HG03575 (cell line): ENCODE results near the gene EPN1.

Experiments used
- ATAC-seq: cut with Tn5 transposase; IDR thresholded peaks from one replicate; pipeline ENCODE4 v1.9.1; 2021; ENCODE audit not compliant: unreplicated experiment, insufficient number of reproducible peaks, low FRiP score; ENCODE audit errors: extremely low read depth

The EPN1 gene

GRCh38 chr19:55656988-55657747, 17.9 kb upstream of the EPN1 start:
- no peak for ATAC-seq

DNA sequence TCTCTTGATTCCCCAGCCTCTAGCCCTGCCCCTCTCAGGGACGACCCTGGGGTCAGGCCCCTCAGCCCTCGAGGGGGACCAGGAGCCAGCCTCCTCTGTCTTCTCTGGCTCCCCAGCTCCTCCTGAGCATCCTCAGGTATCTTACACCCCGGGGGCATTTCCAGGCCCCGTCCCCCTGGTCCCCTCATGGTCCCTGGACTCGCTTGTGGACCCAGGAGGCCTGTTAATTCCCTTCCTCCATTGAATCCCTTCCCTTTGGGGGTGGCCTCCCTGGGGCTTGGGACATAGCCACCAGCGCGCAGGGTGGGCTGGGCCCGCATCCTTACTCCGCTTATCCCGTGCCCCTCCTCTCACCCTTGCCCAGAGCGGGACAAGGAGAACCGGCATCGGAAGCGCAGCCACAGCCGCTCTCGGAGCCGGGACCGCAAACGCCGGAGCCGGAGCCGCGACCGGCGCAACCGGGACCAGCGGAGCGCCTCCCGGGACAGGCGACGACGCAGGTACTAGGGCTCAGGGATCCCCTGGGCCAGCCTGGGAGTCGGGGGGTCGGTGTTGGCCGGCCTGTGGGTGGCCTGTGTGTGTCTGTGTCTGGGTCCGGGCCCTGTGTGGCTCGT, 16.1 kb upstream of the EPN1 start:
- no peak for ATAC-seq

- ATAC-seq, result no peak
Measured at GRCh38 chr19:55659822-55660221, 15.2 kb upstream of the EPN1 start.

DNA sequence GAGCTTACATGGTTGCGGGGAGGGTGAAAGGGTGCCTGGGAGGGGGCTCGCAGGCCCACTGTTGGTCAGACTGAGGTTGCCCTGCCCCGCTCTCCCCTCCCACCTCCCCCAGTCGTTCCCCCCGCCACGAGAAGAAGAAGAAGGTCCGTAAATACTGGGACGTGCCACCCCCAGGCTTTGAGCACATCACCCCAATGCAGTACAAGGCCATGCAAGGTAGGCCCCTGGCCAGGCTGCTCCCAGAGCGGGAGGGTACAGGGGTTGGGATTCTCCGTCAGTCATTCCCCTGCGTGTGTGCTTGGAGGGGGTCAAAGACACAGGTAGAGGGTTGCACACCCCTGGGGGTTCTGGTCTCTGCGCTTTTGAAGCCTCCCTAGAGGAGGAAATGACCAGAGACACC, 14.6 kb upstream of the EPN1 start:
- no peak for ATAC-seq

GRCh38 chr19:55660991-55661390, 14.0 kb upstream of the EPN1 start:
- no peak for ATAC-seq

GRCh38 chr19:55661826-55662225, 13.2 kb upstream of the EPN1 start:
- no peak for ATAC-seq

DNA sequence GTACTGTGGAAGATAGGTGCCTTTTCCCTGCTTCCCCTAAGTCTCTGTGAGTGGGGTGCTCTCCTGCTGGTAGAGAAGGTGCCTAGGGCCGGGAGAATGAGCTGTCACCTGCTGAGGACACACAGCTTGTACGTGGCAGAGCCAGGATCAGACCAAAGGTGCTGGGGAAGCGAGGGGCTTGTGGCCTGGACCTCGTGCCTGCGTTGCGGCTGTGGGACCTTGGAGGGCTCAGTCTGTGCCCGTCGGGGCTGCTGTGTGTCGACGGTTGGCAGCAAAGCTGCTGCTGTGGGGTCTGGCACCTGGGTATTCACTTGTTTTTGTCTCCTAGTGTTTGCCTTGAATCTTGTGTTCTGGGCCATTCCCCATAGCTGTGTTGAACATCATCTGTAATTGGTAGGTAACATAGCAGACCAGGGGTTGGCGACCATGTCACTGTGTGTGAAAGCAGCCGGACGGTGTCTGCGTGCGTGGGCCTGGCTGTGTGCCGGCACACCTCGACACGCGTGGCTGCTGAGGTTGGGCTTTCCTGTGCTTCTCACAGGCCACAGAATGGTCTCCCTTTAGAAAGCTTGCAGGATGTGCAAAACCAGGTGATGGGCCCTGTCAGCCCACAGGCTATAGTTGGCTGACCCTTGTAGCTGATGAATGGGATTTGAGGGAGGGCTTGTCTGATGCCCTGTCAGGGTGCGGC, 11.0 kb upstream of the EPN1 start:
- ATAC-seq, result no peak

GRCh38 chr19:55666343-55667005, 8.6 kb upstream of the EPN1 start:
- no peak for ATAC-seq

DNA sequence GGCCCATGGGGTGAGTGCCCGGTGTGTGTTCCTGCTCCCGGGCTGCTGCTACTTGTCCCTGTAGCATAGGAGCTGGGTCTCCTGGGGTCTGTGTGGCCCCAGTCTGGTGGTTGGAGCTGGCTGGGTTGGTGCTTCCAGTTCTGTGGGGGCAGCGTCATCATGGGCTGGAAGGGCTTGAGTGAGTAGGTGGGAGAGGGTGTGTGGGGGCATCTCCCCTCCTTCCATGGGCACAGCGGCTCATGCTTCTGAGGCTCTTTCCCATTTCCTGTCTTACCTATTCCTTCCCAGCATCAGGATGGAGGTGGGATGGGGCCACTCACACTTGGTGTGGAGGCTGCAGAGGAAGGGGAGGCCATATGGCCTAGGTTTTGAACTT, 8.0 kb upstream of the EPN1 start:
- no peak for ATAC-seq

- no peak for ATAC-seq
Measured at GRCh38 chr19:55667511-55667910, 7.5 kb upstream of the EPN1 start.

DNA sequence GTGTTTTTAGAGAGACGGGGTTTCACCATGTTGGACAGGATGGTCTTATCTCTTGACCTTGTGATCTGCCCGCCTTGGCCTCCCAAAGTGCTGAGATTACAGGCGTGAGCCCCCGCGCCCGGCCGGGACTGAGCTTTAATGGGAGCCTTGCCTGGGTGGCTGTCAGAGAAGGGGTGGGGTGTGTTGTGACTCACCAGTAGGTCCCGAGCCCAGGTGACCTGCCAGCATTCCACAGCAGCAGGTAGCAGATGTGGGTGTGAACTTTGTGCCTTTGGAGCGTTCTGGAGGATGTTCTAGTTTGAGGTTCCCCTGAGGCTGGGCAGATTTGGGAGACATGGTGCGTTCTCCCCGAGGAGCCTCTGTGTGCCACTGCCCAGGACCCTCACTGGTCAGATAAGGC, 7.1 kb upstream of the EPN1 start:
- no peak for ATAC-seq

DNA sequence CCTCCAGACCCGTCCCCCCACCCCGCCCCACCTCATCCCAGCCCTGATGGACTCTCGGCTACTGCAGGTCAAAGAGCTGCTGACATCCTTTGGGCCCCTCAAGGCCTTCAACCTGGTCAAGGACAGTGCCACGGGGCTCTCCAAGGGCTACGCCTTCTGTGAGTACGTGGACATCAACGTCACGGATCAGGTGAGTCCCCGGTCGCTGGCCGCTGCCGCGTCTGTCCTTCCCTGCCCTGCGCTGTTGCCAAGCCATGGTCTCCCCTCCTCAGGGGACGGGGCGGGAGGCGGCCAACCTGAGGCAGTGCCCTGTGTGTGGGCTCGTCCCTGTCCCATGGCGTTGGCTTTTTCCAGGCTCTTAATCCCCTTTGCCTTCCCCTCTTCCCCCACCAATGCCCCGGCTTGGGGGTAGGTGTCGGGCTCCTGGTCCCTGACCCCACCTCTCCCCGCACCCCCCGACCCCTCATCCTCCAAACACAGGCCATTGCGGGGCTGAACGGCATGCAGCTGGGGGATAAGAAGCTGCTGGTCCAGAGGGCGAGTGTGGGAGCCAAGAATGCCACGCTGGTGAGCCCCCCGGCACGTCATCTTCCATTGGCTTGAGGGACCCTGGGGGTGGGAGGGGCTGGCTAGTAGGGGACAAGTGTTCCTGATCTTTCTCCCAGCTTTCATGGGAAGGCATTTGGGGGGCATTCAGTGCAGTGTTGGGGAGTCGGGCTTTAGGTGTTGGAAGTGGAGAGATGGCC, 6.2 kb upstream of the EPN1 start:
- ATAC-seq, result no peak

DNA sequence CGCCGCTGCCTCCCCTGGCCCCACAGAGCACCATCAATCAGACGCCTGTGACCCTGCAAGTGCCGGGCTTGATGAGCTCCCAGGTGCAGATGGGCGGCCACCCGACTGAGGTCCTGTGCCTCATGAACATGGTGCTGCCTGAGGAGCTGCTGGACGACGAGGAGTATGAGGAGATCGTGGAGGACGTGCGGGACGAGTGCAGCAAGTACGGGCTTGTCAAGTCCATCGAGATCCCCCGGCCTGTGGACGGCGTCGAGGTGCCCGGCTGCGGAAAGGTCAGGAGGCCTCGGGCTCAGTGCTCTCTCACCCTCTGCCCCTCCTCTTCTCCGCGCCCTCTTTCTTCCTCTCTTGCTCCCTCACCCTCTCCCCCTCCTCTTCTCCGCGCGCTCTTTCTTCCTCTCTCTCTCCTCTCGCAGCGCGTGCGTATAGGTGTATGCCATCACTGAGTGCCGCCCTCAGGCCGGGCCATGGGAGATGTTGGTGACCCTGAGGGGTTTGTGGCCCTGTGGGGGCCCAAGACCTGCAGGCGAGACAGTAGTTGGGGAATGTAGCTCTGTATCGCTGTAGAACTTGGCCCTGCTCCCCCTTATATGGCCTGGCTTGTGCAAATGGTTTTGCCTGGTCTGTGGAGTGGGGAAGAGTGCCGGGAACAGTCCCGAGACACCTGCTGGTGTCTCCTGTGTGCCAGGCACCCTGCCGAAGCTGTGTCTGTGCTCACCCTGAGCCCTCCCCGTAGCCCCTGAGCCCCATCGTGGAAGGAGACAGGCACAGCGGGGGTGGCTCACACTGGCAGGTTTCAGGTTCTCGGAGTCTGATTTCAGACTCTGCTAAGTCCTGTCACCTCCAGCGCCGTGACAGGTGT, 5.4 kb upstream of the EPN1 start:
- ATAC-seq, result no peak

GRCh38 chr19:55670280-55671053, 4.6 kb upstream of the EPN1 start:
- ATAC-seq, result no peak

- ATAC-seq, result no peak
Measured at GRCh38 chr19:55671054-55671378, 4.0 kb upstream of the EPN1 start.

GRCh38 chr19:55672418-55672817, 2.6 kb upstream of the EPN1 start:
- ATAC-seq, result no peak

- no peak for ATAC-seq
Measured at GRCh38 chr19:55673465-55673864, 1.6 kb upstream of the EPN1 start.

DNA sequence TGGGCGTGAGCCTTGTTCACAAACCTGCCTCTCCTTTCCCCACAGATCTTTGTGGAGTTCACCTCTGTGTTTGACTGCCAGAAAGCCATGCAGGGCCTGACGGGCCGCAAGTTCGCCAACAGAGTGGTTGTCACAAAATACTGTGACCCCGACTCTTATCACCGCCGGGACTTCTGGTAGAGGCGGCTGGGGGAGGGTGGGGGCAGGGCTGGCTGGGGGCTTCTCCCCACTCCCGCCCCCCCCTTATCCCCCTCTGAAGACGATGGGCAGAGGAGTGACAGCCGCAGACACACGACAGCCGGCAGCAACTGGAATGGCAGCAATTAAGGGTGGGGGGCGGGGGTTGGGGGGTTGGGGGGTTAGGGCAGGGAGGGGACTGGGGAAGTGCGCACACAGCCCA, 1.1 kb upstream of the EPN1 start:
- no peak for ATAC-seq
